MCF 10A (cell line): ENCODE measurements around the gene TACR2. TPM values are rescaled to one million over a fixed set of nuclear protein-coding genes. Genes with fewer than 3 reads are reported as not detected.
A peak's percentile ranks its signal among the peaks of the same experiment; 100 is the strongest.

Experiments used
- BruUV-seq: library from RNA; stranded (reverse); fragments of 400-500 nt; replicated peaks from 2 replicates; lab custom pipeline; 2021; lab: Mats Ljungman, UMichigan
- CTCF ChIA-PET: fragments of 300-600 bp; sonication (Branson Sonifier 250); formaldehyde crosslinking; extraction: SDS; loops from one replicate; lab custom pipeline; 2021; ENCODE audit warnings: antibody characterized with exemption, inconsistent platforms; lab: Yijun Ruan, JAX
- POLR2A ChIA-PET: fragments of 300-600, 350-650 bp; sonication (Branson Sonifier 250); formaldehyde crosslinking; extraction: SDS; loops from one replicate; lab custom pipeline; 2020; ENCODE audit warnings: antibody characterized with exemption, inconsistent platforms; lab: Yijun Ruan, JAX
- DNase-seq: peaks from one replicate; pipeline ENCODE4 v3.0.0-alpha.2; 2018; ENCODE audit not compliant: unreplicated experiment
- H3K27ac Mint-ChIP-seq: one replicate; pipeline ENCODE4 v1.8.0; 2022; ENCODE audit warnings: mild to moderate bottlenecking, low read depth, mixed read lengths; ENCODE audit not compliant: unreplicated experiment
- H3K27me3 Mint-ChIP-seq: one replicate; pipeline ENCODE4 v1.8.0; 2022; ENCODE audit warnings: mixed read lengths; ENCODE audit not compliant: insufficient read depth, unreplicated experiment
- H3K36me3 Mint-ChIP-seq: one replicate; pipeline ENCODE4 v1.8.0; 2022; ENCODE audit warnings: mild to moderate bottlenecking, moderate library complexity, mixed read lengths; ENCODE audit not compliant: insufficient read depth, unreplicated experiment
- H3K4me1 Mint-ChIP-seq: one replicate; pipeline ENCODE4 v1.8.0; 2022; ENCODE audit warnings: mixed read lengths; ENCODE audit not compliant: insufficient read depth, unreplicated experiment
- H3K4me3 Mint-ChIP-seq: one replicate; pipeline ENCODE4 v1.8.0; 2022; ENCODE audit warnings: mild to moderate bottlenecking, moderate library complexity, mixed read lengths; ENCODE audit not compliant: unreplicated experiment
- H3K9me3 Mint-ChIP-seq: one replicate; pipeline ENCODE4 v1.8.0; 2022; ENCODE audit warnings: mixed read lengths; ENCODE audit not compliant: unreplicated experiment
- intact Hi-C: fragments of 100-400 bp; cut with micrococcal nuclease; formaldehyde crosslinking; loops from 2 replicates; pipeline ENCODE4 v1.14.1; 2022
- total RNA-seq: library from RNA; stranded (reverse); gene quantifications from 2 replicates; pipeline ENCODE4 v1.2.3, GENCODE V29; 2022
- TF ChIP-seq, protein P1 (sequence below): fragments of 200-600 bp; IDR thresholded peaks from one replicate; pipeline ENCODE4 v1.8.0; 2022; ENCODE audit warnings: antibody characterized with exemption, mild to moderate bottlenecking; ENCODE audit not compliant: unreplicated experiment

TACR2 gene
- total RNA-seq, 1 experiment from 2014 or later, result not detected

DNA sequence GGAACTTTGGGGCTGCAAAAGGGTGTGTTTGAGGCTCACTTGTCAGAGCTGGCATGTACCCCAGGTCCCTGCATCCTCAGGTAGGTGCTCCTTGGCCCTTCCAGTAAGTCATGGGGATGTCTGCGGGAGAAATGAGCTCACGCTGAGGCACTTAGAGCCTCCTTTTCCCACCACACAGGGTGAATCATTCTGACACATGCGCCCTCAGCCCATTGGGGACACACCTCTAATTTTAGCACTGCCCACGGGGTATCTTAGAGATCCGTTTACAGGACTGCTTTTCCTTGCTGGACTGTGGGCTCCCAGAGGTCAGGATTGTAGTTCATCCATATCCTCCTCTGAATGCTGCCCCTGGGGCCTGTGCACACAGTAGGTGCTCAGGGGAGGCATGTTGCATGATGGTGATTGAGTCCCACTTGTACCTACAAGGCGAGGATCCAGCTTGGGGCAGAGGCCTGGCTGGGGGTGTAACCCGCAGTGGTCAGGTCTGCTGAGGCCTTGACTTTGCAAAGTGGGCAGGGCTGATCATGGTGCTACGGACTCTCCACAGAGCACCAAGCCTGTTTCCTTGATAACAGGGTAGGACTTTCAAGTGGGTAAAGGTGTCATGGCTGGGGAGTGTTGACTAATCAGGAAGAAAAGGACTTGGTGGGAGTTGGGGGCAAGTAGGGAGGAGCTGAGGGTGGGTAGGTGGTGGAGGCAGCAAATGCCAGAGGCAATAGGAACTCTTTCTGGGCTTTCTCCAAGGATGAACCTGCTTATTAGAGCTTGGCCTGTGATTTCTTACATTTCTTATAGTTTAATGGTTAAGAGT lies 40.4 kb upstream of the TACR2 start:
- no TSS peak for BruUV-seq
- ChIA-PET POLR2A (interaction anchor here (0.7 to 1.4 kb wide), 2 partner anchors 10 to 22 kb away, joined by 3 to 6 read pairs; no protein-coding TSS in a partner anchor), CTCF (interaction anchor here (0.8 to 1.0 kb wide), 2 partner anchors 29 to 180 kb away, joined by 4 to 5 read pairs; no protein-coding TSS in a partner anchor)
- Mint-ChIP-seq H3K4me3 (no peak overlapping the region), H3K27ac (no peak overlapping the region), H3K4me1 (peaks cover 19% of the 10 kb centered on the region), H3K36me3 (no peaks in the 10 kb centered on the region), H3K27me3 (no peaks in the 10 kb centered on the region), H3K9me3 (no peaks in the 10 kb centered on the region)
- intact Hi-C loops, result no loop called here
- DNase-seq, result peak; percentile 56
- TF ChIP-seq, protein P1, sequence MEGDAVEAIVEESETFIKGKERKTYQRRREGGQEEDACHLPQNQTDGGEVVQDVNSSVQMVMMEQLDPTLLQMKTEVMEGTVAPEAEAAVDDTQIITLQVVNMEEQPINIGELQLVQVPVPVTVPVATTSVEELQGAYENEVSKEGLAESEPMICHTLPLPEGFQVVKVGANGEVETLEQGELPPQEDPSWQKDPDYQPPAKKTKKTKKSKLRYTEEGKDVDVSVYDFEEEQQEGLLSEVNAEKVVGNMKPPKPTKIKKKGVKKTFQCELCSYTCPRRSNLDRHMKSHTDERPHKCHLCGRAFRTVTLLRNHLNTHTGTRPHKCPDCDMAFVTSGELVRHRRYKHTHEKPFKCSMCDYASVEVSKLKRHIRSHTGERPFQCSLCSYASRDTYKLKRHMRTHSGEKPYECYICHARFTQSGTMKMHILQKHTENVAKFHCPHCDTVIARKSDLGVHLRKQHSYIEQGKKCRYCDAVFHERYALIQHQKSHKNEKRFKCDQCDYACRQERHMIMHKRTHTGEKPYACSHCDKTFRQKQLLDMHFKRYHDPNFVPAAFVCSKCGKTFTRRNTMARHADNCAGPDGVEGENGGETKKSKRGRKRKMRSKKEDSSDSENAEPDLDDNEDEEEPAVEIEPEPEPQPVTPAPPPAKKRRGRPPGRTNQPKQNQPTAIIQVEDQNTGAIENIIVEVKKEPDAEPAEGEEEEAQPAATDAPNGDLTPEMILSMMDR, result no peak

DNA sequence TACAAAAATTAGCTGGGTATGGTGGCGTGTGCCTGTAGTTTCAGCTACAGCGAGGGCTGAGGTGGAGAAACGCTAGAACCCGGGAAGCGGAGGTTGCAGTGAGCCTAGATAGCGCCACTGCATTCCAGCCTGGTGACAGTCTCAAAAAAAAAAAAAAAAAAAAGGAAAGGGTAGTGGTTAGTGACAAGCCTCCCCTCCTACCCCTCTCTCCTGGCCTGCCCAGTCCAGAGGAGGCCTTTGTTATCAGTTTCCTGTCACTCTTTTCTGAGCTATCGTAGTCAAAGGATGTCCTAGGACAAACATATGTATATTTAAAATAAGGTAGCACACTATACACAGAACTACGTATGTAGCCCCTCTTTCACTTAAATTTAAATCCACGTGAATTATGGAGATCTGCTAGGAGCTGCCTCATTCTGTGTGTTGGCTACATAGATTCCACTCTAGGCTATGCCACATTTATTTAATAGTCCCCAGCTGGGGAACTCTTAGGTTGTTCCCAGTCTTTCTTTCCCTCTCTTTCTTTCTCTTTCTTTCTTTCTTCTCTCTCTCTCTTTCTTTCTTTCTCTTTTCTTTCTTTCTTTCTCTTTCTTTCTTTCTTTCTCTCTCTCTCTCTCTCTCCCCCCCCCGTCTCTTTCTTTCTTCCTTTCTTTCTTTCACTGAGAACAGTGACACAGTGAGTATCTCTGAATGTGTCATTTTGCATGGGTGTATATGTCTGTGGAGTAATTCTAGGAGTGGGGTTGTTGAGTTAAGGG lies 38.5 kb upstream of the TACR2 start:
- H3K9me3 Mint-ChIP-seq, result no peaks in the 10 kb centered on the region
- no peak overlapping the region for H3K4me3 Mint-ChIP-seq
- CTCF ChIA-PET, result interaction anchor here (0.6 to 1.6 kb wide), 3 partner anchors 9 to 50 kb away, joined by 3 read pairs; no protein-coding TSS in a partner anchor
- no peak overlapping the region for H3K27ac Mint-ChIP-seq
- BruUV-seq, result no TSS peak
- TF ChIP-seq, protein P1, result no peak
- no peaks in the 10 kb centered on the region for H3K27me3 Mint-ChIP-seq
- DNase-seq, result no peak
- POLR2A ChIA-PET, result interaction anchor here (4.5 kb wide), 1 partner anchor 16 kb away, joined by 27 read pairs; no protein-coding TSS in a partner anchor
- H3K36me3 Mint-ChIP-seq, result no peaks in the 10 kb centered on the region
- intact Hi-C loops, result no loop called here
- peaks cover 24% of the 10 kb centered on the region for H3K4me1 Mint-ChIP-seq

DNA sequence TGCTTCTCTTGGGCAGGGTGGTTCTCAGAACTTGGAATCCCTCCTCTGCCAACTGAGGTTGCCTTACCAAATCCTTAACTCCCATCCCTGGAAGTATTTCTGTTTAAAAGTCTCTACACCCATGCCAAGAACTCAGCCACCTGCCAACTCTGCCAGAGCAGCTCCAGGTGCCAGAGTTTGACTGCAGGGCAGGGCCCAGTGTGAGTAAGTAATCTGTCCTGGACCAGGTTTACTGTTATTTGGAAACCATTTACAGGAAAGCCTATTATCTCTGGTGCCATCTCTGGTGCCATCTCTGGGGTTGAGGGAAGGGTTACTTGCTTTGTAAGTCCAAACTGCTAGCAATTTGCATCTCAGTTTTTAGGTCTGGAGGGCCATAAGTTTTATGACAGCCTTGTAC lies 37.1 kb upstream of the TACR2 start:
- intact Hi-C loops, result no loop called here
- H3K27me3 Mint-ChIP-seq, result no peaks in the 10 kb centered on the region
- H3K9me3 Mint-ChIP-seq, result no peaks in the 10 kb centered on the region

More for the DNA sequence above, 37.1 kb upstream of the TACR2 start:
- peak; percentile 25 for DNase-seq
- CTCF ChIA-PET, result interaction anchor here (0.5 to 1.3 kb wide), 4 partner anchors 29 to 62 kb away, joined by 3 to 5 read pairs (median 4); no protein-coding TSS in a partner anchor
- POLR2A ChIA-PET, result interaction anchor here (0.5 to 4.5 kb wide), 4 partner anchors 8 to 17 kb away, joined by 3 to 27 read pairs (median 3); no protein-coding TSS in a partner anchor
- no peak overlapping the region for H3K27ac Mint-ChIP-seq
- no peak overlapping the region for H3K4me3 Mint-ChIP-seq
- no TSS peak for BruUV-seq
- H3K36me3 Mint-ChIP-seq, result no peaks in the 10 kb centered on the region
- peaks cover 27% of the 10 kb centered on the region for H3K4me1 Mint-ChIP-seq
- TF ChIP-seq, protein P1, result no peak
